C4-2B (cell line): ENCODE data around the gene SYT11.

ENCODE experiments used
- ZFX ChIP-seq: fragments of 450-650 bp; IDR thresholded peaks from 2 replicates; pipeline ENCODE4 v1.6.1; 2017
- TF ChIP-seq, protein P1 (sequence below): fragments of 450-650 bp; conservative IDR thresholded peaks from 2 replicates; pipeline ENCODE4 v1.5.1; 2017; ENCODE audit warnings: mild to moderate bottlenecking

DNA sequence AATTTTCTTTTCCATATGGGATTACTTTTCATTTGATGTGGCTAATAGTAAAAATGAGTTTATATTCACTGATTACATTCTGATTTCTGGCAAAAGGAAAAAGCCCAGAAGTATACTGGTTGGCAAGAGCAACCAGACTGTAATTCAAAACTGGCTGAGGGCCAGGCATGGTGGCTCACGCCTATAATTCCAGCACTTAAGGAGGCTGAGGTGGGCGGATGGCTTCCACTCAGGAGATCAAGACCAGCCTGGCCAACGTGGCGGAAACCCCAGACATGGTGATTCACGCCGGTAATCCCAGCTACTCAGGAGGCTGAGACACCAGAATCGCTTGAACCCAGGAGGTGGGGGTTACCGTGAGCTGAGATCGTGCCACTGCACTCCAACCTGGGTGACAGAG, 14.5 kb downstream of the SYT11 start:
- TF ChIP-seq, protein P1, sequence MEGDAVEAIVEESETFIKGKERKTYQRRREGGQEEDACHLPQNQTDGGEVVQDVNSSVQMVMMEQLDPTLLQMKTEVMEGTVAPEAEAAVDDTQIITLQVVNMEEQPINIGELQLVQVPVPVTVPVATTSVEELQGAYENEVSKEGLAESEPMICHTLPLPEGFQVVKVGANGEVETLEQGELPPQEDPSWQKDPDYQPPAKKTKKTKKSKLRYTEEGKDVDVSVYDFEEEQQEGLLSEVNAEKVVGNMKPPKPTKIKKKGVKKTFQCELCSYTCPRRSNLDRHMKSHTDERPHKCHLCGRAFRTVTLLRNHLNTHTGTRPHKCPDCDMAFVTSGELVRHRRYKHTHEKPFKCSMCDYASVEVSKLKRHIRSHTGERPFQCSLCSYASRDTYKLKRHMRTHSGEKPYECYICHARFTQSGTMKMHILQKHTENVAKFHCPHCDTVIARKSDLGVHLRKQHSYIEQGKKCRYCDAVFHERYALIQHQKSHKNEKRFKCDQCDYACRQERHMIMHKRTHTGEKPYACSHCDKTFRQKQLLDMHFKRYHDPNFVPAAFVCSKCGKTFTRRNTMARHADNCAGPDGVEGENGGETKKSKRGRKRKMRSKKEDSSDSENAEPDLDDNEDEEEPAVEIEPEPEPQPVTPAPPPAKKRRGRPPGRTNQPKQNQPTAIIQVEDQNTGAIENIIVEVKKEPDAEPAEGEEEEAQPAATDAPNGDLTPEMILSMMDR: no peak
- TF ChIP-seq ZFX: no peak
